HL-60 (cell line): ENCODE data around the gene TMPRSS12.

Experiments used
- DNase-seq, 2 experiments: peaks; one replicate each; pipeline ENCODE4 v3.0.0-alpha.2; 2010 to 2020; ENCODE audit warnings: low read depth in 1 of 2, low spot score in 1 of 2
- H3K27ac ChIP-seq: fragments of 250-450 bp; sonication (Bioruptor Pico); replicated peaks from 2 replicates; pipeline ENCODE4 v1.5.1; 2020; ENCODE audit warnings: mild to moderate bottlenecking, moderate library complexity
- H3K27me3 ChIP-seq: fragments of 250-450 bp; sonication (Bioruptor Pico); 2 replicates; pipeline ENCODE4 v1.5.1; 2021; ENCODE audit warnings: mild to moderate bottlenecking, moderate library complexity; ENCODE audit not compliant: insufficient read depth, poor library complexity, severe bottlenecking
- H3K4me3 ChIP-seq: replicated peaks from 2 replicates; pipeline ENCODE4 v1.5.1; 2011; ENCODE audit warnings: mild to moderate bottlenecking, control low read depth, low read length; ENCODE audit not compliant: insufficient read depth
- GABPA ChIP-seq: IDR thresholded peaks from 2 replicates; pipeline ENCODE4 v1.6.1; 2012; ENCODE audit warnings: low read depth
- POLR2AphosphoS5 ChIP-seq: IDR thresholded peaks from 2 replicates; pipeline ENCODE4 v1.6.1; 2012; ENCODE audit warnings: low read depth
- SPI1 ChIP-seq: IDR thresholded peaks from 2 replicates; pipeline ENCODE4 v1.6.1; 2012; ENCODE audit warnings: low read depth, mild to moderate bottlenecking, borderline replicate concordance
- TF ChIP-seq, protein P1 (sequence below): IDR thresholded peaks from one replicate; pipeline ENCODE4 v1.5.1; 2011; ENCODE audit warnings: low read length, control low read depth, inconsistent platforms; ENCODE audit not compliant: insufficient read depth
- TF ChIP-seq, protein P2 (sequence below): IDR thresholded peaks from 2 replicates; pipeline ENCODE4 v1.6.1; 2012; ENCODE audit warnings: low read depth; ENCODE audit not compliant: insufficient replicate concordance

The TMPRSS12 gene

DNA sequence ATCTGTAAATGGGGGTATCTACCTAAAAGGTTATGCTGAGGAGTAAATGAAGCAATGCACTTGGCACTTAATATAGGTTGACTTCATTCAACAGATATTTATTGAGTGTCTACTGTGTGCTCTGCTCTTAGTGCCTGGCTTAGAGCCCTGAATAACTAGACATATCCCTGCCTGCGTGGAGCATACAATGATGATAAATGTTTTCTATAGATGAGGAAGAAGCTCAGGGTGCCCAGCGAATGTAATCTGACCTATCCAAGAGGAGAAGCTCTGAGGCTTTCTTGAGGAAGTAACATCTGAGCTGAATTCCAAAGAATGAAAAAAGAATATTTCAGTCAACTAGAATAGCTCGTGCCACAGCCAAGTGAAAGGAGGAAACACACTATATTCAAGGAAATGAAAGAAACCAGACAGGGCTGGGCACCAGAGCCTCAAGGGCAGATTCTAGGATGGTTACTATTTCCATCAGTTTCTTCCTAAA is 91.7 kb downstream of the TMPRSS12 start:
- TF ChIP-seq, protein P1, sequence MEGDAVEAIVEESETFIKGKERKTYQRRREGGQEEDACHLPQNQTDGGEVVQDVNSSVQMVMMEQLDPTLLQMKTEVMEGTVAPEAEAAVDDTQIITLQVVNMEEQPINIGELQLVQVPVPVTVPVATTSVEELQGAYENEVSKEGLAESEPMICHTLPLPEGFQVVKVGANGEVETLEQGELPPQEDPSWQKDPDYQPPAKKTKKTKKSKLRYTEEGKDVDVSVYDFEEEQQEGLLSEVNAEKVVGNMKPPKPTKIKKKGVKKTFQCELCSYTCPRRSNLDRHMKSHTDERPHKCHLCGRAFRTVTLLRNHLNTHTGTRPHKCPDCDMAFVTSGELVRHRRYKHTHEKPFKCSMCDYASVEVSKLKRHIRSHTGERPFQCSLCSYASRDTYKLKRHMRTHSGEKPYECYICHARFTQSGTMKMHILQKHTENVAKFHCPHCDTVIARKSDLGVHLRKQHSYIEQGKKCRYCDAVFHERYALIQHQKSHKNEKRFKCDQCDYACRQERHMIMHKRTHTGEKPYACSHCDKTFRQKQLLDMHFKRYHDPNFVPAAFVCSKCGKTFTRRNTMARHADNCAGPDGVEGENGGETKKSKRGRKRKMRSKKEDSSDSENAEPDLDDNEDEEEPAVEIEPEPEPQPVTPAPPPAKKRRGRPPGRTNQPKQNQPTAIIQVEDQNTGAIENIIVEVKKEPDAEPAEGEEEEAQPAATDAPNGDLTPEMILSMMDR: no peak
- no peak for TF ChIP-seq SPI1
- TF ChIP-seq GABPA: no peak
- TF ChIP-seq POLR2AphosphoS5: no peak
- TF ChIP-seq, protein P2, sequence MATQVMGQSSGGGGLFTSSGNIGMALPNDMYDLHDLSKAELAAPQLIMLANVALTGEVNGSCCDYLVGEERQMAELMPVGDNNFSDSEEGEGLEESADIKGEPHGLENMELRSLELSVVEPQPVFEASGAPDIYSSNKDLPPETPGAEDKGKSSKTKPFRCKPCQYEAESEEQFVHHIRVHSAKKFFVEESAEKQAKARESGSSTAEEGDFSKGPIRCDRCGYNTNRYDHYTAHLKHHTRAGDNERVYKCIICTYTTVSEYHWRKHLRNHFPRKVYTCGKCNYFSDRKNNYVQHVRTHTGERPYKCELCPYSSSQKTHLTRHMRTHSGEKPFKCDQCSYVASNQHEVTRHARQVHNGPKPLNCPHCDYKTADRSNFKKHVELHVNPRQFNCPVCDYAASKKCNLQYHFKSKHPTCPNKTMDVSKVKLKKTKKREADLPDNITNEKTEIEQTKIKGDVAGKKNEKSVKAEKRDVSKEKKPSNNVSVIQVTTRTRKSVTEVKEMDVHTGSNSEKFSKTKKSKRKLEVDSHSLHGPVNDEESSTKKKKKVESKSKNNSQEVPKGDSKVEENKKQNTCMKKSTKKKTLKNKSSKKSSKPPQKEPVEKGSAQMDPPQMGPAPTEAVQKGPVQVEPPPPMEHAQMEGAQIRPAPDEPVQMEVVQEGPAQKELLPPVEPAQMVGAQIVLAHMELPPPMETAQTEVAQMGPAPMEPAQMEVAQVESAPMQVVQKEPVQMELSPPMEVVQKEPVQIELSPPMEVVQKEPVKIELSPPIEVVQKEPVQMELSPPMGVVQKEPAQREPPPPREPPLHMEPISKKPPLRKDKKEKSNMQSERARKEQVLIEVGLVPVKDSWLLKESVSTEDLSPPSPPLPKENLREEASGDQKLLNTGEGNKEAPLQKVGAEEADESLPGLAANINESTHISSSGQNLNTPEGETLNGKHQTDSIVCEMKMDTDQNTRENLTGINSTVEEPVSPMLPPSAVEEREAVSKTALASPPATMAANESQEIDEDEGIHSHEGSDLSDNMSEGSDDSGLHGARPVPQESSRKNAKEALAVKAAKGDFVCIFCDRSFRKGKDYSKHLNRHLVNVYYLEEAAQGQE: no peak
- DNase-seq: peak in 1 of 2 experiments; percentile 29
- Histone ChIP-seq H3K27ac (peak overlapping the region; percentile 49), H3K27me3 (no peaks in the 10 kb centered on the region), H3K4me3 (no peak overlapping the region)

DNA sequence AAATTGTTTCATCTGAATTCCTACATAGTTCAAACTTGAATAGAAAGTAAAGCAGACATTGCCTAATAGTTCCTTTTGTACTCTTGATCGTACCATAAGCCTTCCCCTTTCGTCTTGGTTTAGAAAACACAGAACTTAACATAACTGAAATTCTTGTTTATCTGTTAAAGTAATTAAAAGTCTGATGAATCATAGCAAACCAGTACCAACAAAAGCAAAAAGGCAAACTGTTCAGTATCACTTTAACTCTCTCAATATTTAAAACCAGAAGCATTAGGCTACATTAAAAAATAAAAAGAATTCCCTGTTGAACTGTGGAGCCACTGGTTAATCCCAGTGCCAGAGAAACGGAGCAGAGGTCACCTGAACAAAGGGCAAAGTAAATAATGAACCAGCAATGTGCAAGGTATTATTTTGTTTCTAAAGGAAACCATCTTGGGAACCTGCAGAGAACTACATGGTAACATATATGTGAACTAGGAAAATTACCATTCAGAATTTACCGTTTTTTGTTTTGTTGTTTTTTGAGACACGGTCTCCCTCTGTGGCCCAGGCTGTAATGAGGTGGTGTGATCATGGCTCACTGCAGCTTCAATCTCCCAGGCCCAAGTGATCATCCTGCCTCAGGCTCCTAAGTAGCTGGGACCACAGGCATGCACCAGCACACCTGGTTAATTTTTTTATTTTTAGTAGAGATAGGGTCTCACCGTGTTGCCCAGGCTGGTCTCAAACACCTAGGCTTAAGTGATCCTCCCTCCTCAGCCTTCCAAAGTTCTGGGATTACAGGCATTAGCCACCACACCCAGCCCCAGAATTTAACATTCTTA is 92.5 kb downstream of the TMPRSS12 start:
- TF ChIP-seq SPI1: peak; percentile 40; the same call in 1 of the 2 replicates
- TF ChIP-seq GABPA: no peak
- no peak for DNase-seq
- Histone ChIP-seq H3K27me3 (no peaks in the 10 kb centered on the region), H3K4me3 (no peak overlapping the region), H3K27ac (peak overlapping the region; percentile 49)

DNA sequence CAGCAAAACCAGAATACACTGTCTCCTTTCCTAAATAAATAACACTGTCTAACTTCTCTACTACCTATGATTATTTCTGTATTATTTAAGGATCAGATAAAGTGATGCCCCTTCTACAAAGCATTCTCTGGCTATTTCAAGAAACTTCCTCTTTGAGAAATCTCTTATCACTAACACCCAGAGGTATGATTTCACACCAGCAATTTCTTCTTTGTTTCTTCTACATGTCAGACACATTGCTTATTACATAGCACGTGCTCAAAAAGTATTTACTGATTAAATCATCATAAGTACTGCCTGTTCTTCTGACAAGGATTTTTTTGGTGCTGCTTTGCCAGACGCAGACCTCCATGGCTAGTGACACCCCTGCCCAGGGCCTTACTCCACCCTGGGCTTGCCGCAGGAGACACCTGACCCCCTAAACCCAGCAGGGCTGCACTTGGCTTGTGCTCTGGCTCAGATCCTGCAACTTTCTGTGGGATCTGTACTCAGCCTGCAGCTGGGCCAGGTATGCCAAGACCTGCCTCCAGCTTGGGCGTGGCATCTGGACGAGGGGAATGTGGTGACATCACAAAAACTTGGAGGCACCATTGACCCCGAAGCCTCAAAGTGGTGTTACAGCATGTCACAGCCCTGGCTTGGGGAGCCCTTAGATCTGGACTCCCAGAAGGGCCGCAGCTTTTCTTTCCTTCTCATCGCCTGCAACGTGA is 94.2 kb downstream of the TMPRSS12 start:
- TF ChIP-seq SPI1: no peak
- TF ChIP-seq, protein P2: no peak
- TF ChIP-seq, protein P1: no peak
- TF ChIP-seq POLR2AphosphoS5: no peak
- TF ChIP-seq GABPA: no peak
- Histone ChIP-seq H3K27me3 (no peaks in the 10 kb centered on the region), H3K27ac (no peak overlapping the region), H3K4me3 (no peak overlapping the region)
- no peak for DNase-seq
